Peyer's patch (tissue), 4 donors: ENCODE measurements around the gene MRPL38. TPM values are rescaled to one million over a fixed set of nuclear protein-coding genes. Genes with fewer than 3 reads are reported as not detected.
"Not testable (repeated sequence)": the region's sequence is repeated elsewhere in the genome, so short reads cannot be mapped to it uniquely, and the experiment has no call there.

Experiments
- DNase-seq, 3 donors: peaks; one replicate each; pipeline ENCODE4 v3.0.0-alpha.2; 2017 to 2019
- H3K27ac ChIP-seq, 4 donors: fragments of 200-600 bp; sonication (generic); one replicate each; pipeline ENCODE4 v1.5.1; 2016 to 2019
- H3K27me3 ChIP-seq, 2 donors: fragments of 200-600 bp; sonication (generic); one replicate each; pipeline ENCODE4 v1.5.1; 2019
- H3K36me3 ChIP-seq, 3 donors: fragments of 200-600 bp; sonication (generic); one replicate each; pipeline ENCODE4 v1.5.1; 2016 to 2019
- H3K4me1 ChIP-seq, 4 donors: fragments of 200-600 bp; sonication (generic); one replicate each; pipeline ENCODE4 v1.5.1; 2016 to 2019
- H3K4me3 ChIP-seq, 4 donors: fragments of 200-600 bp; sonication (generic); 1 replicate in 3 of 4; 2 replicates in 1 of 4; pipeline ENCODE4 v1.5.1; 2016 to 2019; ENCODE audit warnings: mild to moderate bottlenecking in 1 of 4
- H3K9me3 ChIP-seq, 4 donors: fragments of 200-600 bp; sonication (generic); one replicate each; pipeline ENCODE4 v1.5.1; 2016 to 2019; ENCODE audit warnings: mild to moderate bottlenecking in 1 of 4
- CTCF ChIP-seq, 6 experiments: fragments of 450-650 bp in 4 of 6; fragments of 200-600 bp in 2 of 6; sonication (generic) in 1 of 6; IDR thresholded peaks; one replicate each; pipeline ENCODE4 v1.5.1; 2017 to 2019; ENCODE audit warnings: antibody characterized with exemption in 6 of 6, mild to moderate bottlenecking in 3 of 6, moderate library complexity in 1 of 6
- POLR2A ChIP-seq, 2 donors: fragments of 450-650 bp; IDR thresholded peaks; one replicate each; pipeline ENCODE4 v1.5.1; 2017; ENCODE audit warnings: antibody characterized with exemption in 2 of 2, mild to moderate bottlenecking in 2 of 2, moderate library complexity in 2 of 2
- total RNA-seq, 4 donors: library from RNA; depleted of rRNA; stranded (reverse); fragments of >200 nt; gene quantifications; one replicate each; pipeline ENCODE4 v1.1.0, GENCODE V29; 2016

The MRPL38 gene
- total RNA-seq, 4 donors from 2014 or later, result 61.1 to 95.7 (median 72.9) TPM

- Histone ChIP-seq H3K9me3 (no peaks in the 10 kb centered on the region), H3K27me3 (no peaks in the 10 kb centered on the region), H3K36me3 (peaks cover 0 to 18% (median 0%) of the 10 kb centered on the region in 3 donors), H3K27ac (peak overlapping the region; percentile 64 to 95 (median 81)), H3K4me1 (peaks cover 7 to 67% (median 29%) of the 10 kb centered on the region in 4 donors), H3K4me3 (no peak overlapping the region)
- DNase-seq, result no peak
- no peak for TF ChIP-seq CTCF (IDR thresholded peaks at IDR 0.05)
- no peak for TF ChIP-seq POLR2A (IDR thresholded peaks at IDR 0.05)
Observed at GRCh38 chr17:75873587-75874322, 30.9 kb downstream of the MRPL38 start.

GRCh38 chr17:75872434-75873351 is 32.0 kb downstream of the MRPL38 start:
- peak; percentile 56 to 84 (median 69) for DNase-seq
- H3K27me3 ChIP-seq, result no peaks in the 10 kb centered on the region
- peak overlapping the region; percentile 64 to 95 (median 76) for H3K27ac ChIP-seq
- no peak overlapping the region for H3K4me3 ChIP-seq
- TF ChIP-seq CTCF (IDR thresholded peaks at IDR 0.05) (no peak), POLR2A (IDR thresholded peaks at IDR 0.05) (no peak)
- peaks cover 7 to 68% (median 22%) of the 10 kb centered on the region in 4 donors for H3K4me1 ChIP-seq
- no peaks in the 10 kb centered on the region for H3K9me3 ChIP-seq
- peaks cover 0 to 18% (median 0%) of the 10 kb centered on the region in 3 donors for H3K36me3 ChIP-seq

GRCh38 chr17:75870228-75870627 is 34.5 kb downstream of the MRPL38 start:
- not testable (repeated sequence) for DNase-seq, H3K9me3 ChIP-seq, H3K27me3 ChIP-seq, H3K4me3 ChIP-seq
- H3K4me1 ChIP-seq, result peaks cover 0 to 50% (median 5%) of the 10 kb centered on the region in 4 donors
- H3K27ac ChIP-seq, result peak overlapping the region; percentile 68 to 87 (median 76)
- peaks cover 0 to 16% (median 0%) of the 10 kb centered on the region in 3 donors for H3K36me3 ChIP-seq

GRCh38 chr17:75869282-75870141 is 35.2 kb downstream of the MRPL38 start:
- Histone ChIP-seq H3K27ac (peak overlapping the region; percentile 68 to 87 (median 76)), H3K36me3 (peaks cover 0 to 9% (median 0%) of the 10 kb centered on the region in 3 donors), H3K4me1 (peaks cover 0 to 43% (median 5%) of the 10 kb centered on the region in 4 donors), H3K9me3 (no peaks in the 10 kb centered on the region), H3K27me3 (no peaks in the 10 kb centered on the region), H3K4me3 (peak overlapping the region in 1 of 4 donors; percentile 8)
- no peak for TF ChIP-seq CTCF (IDR thresholded peaks at IDR 0.05)
- TF ChIP-seq POLR2A (IDR thresholded peaks at IDR 0.05), result no peak
- peak in 2 of 3 donors; percentile 83 to 86 for DNase-seq

GRCh38 chr17:75868730-75869281 is 35.9 kb downstream of the MRPL38 start:
- H3K9me3 ChIP-seq, H3K27me3 ChIP-seq, H3K4me3 ChIP-seq, DNase-seq, H3K36me3 ChIP-seq: not testable (repeated sequence)
- H3K4me1 ChIP-seq, result peaks cover 0 to 37% (median 7%) of the 10 kb centered on the region in 4 donors
- peak overlapping the region; percentile 55 to 87 (median 76) for H3K27ac ChIP-seq

GRCh38 chr17:75865404-75866188 is 39.1 kb downstream of the MRPL38 start:
- H3K4me3 ChIP-seq, H3K36me3 ChIP-seq, H3K9me3 ChIP-seq, DNase-seq, H3K27me3 ChIP-seq: not testable (repeated sequence)
- peak overlapping the region; percentile 43 to 76 (median 66) for H3K27ac ChIP-seq
- H3K4me1 ChIP-seq, result peaks cover 0 to 19% (median 4%) of the 10 kb centered on the region in 4 donors

GRCh38 chr17:75864887-75865286 is 39.8 kb downstream of the MRPL38 start:
- not testable (repeated sequence) for DNase-seq, H3K4me3 ChIP-seq, H3K9me3 ChIP-seq, H3K27me3 ChIP-seq, H3K36me3 ChIP-seq
- Histone ChIP-seq H3K27ac (peak overlapping the region; percentile 61 to 81 (median 74)), H3K4me1 (peaks cover 0 to 12% (median 4%) of the 10 kb centered on the region in 4 donors)
